A549 (cell line): ENCODE measurements around the gene CAMTA1.

Source experiments
- CHD2 ChIP-seq: fragments of 150-350 bp; IDR thresholded peaks from 2 replicates; pipeline ENCODE4 v1.6.1; 2014; ENCODE audit warnings: low read length; ENCODE audit not compliant: partially characterized antibody
- EP300 ChIP-seq, 2 experiments: fragments of >200 bp; sonication (Bioruptor Twin); formaldehyde crosslinking; IDR thresholded peaks; 2 replicates in 1 of 2; 3 replicates in 1 of 2; pipeline ENCODE4 v1.6.1; 2016 to 2017
- HDAC2 ChIP-seq: fragments of 200-600 bp; sonication (generic); IDR thresholded peaks from 2 replicates; pipeline ENCODE4 v1.6.1; 2016
- JUN ChIP-seq, 2 experiments: fragments of >200 bp; sonication (Bioruptor Twin); formaldehyde crosslinking; IDR thresholded peaks; 2 replicates in 1 of 2; 3 replicates in 1 of 2; pipeline ENCODE4 v1.6.1; 2016 to 2017
- MAZ ChIP-seq: fragments of 150-350 bp; IDR thresholded peaks from 2 replicates; pipeline ENCODE4 v1.6.1; 2014; ENCODE audit warnings: antibody characterized with exemption, low read depth, low read length, borderline replicate concordance
- POLR2A ChIP-seq: IDR thresholded peaks from 2 replicates; pipeline ENCODE4 v1.6.1; 2012; ENCODE audit warnings: mild to moderate bottlenecking, low read length
- ZFP36 ChIP-seq: fragments of 450-650 bp; IDR thresholded peaks from 2 replicates; pipeline ENCODE4 v1.6.1; 2014; ENCODE audit warnings: borderline replicate concordance; ENCODE audit not compliant: partially characterized antibody
- TF ChIP-seq, protein P1 (sequence below): fragments of >200 bp; sonication (Bioruptor Twin); formaldehyde crosslinking; IDR thresholded peaks from 3 replicates; pipeline ENCODE4 v1.5.1; 2016
- TF ChIP-seq, protein P2 (sequence below): fragments of 200-600 bp; sonication (generic); IDR thresholded peaks from 2 replicates; pipeline ENCODE4 v1.6.1; 2016; ENCODE audit warnings: antibody characterized with exemption, mild to moderate bottlenecking, moderate library complexity

DNA sequence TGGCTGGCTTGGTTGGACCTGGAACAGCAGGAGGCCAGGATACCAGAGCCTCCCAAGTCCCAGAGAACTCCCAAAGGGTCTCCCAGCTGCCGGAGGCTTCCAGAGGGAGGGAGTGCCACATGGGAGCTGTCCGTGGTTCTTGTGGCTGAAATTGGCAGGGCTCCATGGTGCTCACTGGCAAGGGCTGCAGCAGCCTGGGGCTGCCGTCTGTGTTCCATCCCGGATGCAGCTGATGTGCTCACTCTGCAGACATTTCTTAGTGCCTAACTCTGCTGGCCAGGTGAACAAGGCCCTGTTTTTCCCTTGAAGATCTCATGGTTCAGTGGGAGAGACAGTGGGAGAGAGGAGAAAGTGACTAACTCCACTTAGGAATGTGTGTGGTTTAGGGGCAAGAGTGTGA, 261.1 kb downstream of the CAMTA1 start:
- TF ChIP-seq ZFP36 (no peak), JUN (IDR thresholded peaks at IDR 0.05) (no peak), MAZ (no peak), HDAC2 (no peak), POLR2A (no peak), CHD2 (no peak), EP300 (IDR thresholded peaks at IDR 0.05) (no peak)
- TF ChIP-seq, protein P1, sequence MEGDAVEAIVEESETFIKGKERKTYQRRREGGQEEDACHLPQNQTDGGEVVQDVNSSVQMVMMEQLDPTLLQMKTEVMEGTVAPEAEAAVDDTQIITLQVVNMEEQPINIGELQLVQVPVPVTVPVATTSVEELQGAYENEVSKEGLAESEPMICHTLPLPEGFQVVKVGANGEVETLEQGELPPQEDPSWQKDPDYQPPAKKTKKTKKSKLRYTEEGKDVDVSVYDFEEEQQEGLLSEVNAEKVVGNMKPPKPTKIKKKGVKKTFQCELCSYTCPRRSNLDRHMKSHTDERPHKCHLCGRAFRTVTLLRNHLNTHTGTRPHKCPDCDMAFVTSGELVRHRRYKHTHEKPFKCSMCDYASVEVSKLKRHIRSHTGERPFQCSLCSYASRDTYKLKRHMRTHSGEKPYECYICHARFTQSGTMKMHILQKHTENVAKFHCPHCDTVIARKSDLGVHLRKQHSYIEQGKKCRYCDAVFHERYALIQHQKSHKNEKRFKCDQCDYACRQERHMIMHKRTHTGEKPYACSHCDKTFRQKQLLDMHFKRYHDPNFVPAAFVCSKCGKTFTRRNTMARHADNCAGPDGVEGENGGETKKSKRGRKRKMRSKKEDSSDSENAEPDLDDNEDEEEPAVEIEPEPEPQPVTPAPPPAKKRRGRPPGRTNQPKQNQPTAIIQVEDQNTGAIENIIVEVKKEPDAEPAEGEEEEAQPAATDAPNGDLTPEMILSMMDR, result no peak
- TF ChIP-seq, protein P2, sequence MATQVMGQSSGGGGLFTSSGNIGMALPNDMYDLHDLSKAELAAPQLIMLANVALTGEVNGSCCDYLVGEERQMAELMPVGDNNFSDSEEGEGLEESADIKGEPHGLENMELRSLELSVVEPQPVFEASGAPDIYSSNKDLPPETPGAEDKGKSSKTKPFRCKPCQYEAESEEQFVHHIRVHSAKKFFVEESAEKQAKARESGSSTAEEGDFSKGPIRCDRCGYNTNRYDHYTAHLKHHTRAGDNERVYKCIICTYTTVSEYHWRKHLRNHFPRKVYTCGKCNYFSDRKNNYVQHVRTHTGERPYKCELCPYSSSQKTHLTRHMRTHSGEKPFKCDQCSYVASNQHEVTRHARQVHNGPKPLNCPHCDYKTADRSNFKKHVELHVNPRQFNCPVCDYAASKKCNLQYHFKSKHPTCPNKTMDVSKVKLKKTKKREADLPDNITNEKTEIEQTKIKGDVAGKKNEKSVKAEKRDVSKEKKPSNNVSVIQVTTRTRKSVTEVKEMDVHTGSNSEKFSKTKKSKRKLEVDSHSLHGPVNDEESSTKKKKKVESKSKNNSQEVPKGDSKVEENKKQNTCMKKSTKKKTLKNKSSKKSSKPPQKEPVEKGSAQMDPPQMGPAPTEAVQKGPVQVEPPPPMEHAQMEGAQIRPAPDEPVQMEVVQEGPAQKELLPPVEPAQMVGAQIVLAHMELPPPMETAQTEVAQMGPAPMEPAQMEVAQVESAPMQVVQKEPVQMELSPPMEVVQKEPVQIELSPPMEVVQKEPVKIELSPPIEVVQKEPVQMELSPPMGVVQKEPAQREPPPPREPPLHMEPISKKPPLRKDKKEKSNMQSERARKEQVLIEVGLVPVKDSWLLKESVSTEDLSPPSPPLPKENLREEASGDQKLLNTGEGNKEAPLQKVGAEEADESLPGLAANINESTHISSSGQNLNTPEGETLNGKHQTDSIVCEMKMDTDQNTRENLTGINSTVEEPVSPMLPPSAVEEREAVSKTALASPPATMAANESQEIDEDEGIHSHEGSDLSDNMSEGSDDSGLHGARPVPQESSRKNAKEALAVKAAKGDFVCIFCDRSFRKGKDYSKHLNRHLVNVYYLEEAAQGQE, result peak; percentile 71; the same call in 1 of the 2 replicates
